A549 (cell line): ENCODE measurements around the gene SMURF1. TPM values are rescaled to one million over a fixed set of nuclear protein-coding genes. Genes with fewer than 3 reads are reported as not detected.
"Not testable (repeated sequence)": the region's sequence is repeated elsewhere in the genome, so short reads cannot be mapped to it uniquely, and the experiment has no call there.

Experiments used
- ATAC-seq, 2 experiments: fragments of 200-7000 bp in 1 of 2; fragments of >200 bp in 1 of 2; cut with Nextera tagmentation in 1 of 2; cut with Tn5 transposase in 1 of 2; 3 replicates each; pipeline versions ENCODE4 v1.8.0 to v1.9.1; 2018 to 2020; ENCODE audit warnings: mild to moderate bottlenecking in 1 of 2, moderate library complexity in 1 of 2
- CTCF ChIA-PET: fragments of 300-600 bp; sonication (Branson Sonifier 250); formaldehyde crosslinking; extraction: SDS; loops from one replicate; lab custom pipeline; 2021; ENCODE audit warnings: antibody characterized with exemption, inconsistent platforms; lab: Yijun Ruan, JAX
- POLR2A ChIA-PET: fragments of 350-600 bp; formaldehyde crosslinking; extraction: SDS; loops from one replicate; lab custom pipeline; 2021; ENCODE audit warnings: antibody characterized with exemption, inconsistent platforms; lab: Yijun Ruan, JAX
- DNase-seq, 2 experiments: peaks; one replicate each; pipeline versions ENCODE4 v3.0.0 to v3.0.0-alpha.2; 2011 to 2016; ENCODE audit warnings: low read depth in 1 of 2, low spot score in 1 of 2
- FAIRE-seq: peaks from 2 replicates; lab custom pipeline; 2011; peaks lifted over from hg19 to GRCh38; lab: Jason Lieb, UNC
- H3K27ac ChIP-seq, 2 experiments: fragments of >200 bp; sonication (Bioruptor Twin); formaldehyde crosslinking; 3 replicates each; pipeline ENCODE4 v1.5.1; 2016 to 2017
- H3K4me1 ChIP-seq: fragments of >200 bp; sonication (Bioruptor Twin); formaldehyde crosslinking; 3 replicates; pipeline ENCODE4 v1.6.1; 2016
- H3K4me2 ChIP-seq: fragments of >200 bp; sonication (Bioruptor Twin); formaldehyde crosslinking; 3 replicates; pipeline ENCODE4 v1.6.1; 2016
- H3K4me3 ChIP-seq: fragments of >200 bp; sonication (Bioruptor Twin); formaldehyde crosslinking; 3 replicates; pipeline ENCODE4 v1.5.1; 2016
- H3K9me3 ChIP-seq: fragments of >200 bp; sonication (Bioruptor Twin); formaldehyde crosslinking; 3 replicates; pipeline ENCODE4 v1.6.1; 2016
- ATOH8 ChIP-seq: fragments of 250-450 bp; sonication (Bioruptor Pico); IDR thresholded peaks from 2 replicates; pipeline ENCODE4 v1.5.0; 2020; ENCODE audit warnings: low read depth, mild to moderate bottlenecking, moderate library complexity
- CBX2 ChIP-seq: fragments of 200-600 bp; sonication (generic); IDR thresholded peaks from 2 replicates; pipeline ENCODE4 v1.6.1; 2016; ENCODE audit warnings: low read depth, mild to moderate bottlenecking, borderline replicate concordance
- CEBPB ChIP-seq, 2 experiments: fragments of >200 bp in 1 of 2; sonication (Bioruptor Twin) in 1 of 2; formaldehyde crosslinking in 1 of 2; IDR thresholded peaks; 2 replicates each; pipeline ENCODE4 v1.6.1; 2012 to 2016
- EHMT2 ChIP-seq: fragments of 200-600 bp; sonication (generic); IDR thresholded peaks from 2 replicates; pipeline ENCODE4 v1.6.1; 2016; ENCODE audit warnings: antibody characterized with exemption, low read depth, mild to moderate bottlenecking, moderate library complexity
- EP300 ChIP-seq, 2 experiments: fragments of >200 bp; sonication (Bioruptor Twin); formaldehyde crosslinking; IDR thresholded peaks; 2 replicates in 1 of 2; 3 replicates in 1 of 2; pipeline ENCODE4 v1.6.1; 2016 to 2017
- FOSL2 ChIP-seq, 2 experiments: fragments of 450-650 bp in 1 of 2; fragments of >200 bp in 1 of 2; sonication (Bioruptor Twin) in 1 of 2; formaldehyde crosslinking; IDR thresholded peaks; 2 replicates each; pipeline versions ENCODE4 v1.5.0 to v1.6.1; 2016 to 2020; ENCODE audit warnings: mild to moderate bottlenecking in 1 of 2, moderate library complexity in 1 of 2
- HDAC2 ChIP-seq: fragments of 200-600 bp; sonication (generic); IDR thresholded peaks from 2 replicates; pipeline ENCODE4 v1.6.1; 2016
- HES2 ChIP-seq: fragments of >200 bp; sonication (Bioruptor Twin); formaldehyde crosslinking; IDR thresholded peaks from 2 replicates; pipeline ENCODE4 v1.6.1; 2016
- HOXB13 ChIP-seq: fragments of 250-450 bp; sonication (Bioruptor Pico); IDR thresholded peaks from 2 replicates; pipeline ENCODE4 v1.5.0; 2020; ENCODE audit warnings: low read depth, mild to moderate bottlenecking, moderate library complexity
- JUNB ChIP-seq: fragments of >200 bp; sonication (Bioruptor Twin); formaldehyde crosslinking; IDR thresholded peaks from 2 replicates; pipeline ENCODE4 v1.6.1; 2016
- MAZ ChIP-seq: fragments of 150-350 bp; IDR thresholded peaks from 2 replicates; pipeline ENCODE4 v1.6.1; 2014; ENCODE audit warnings: antibody characterized with exemption, low read depth, low read length, borderline replicate concordance
- NPAS2 ChIP-seq: fragments of 250-450 bp; sonication (Bioruptor Pico); IDR thresholded peaks from 2 replicates; pipeline ENCODE4 v1.8.0; 2022; ENCODE audit warnings: mild to moderate bottlenecking, moderate library complexity, borderline replicate concordance
- POLR2A ChIP-seq: IDR thresholded peaks from 2 replicates; pipeline ENCODE4 v1.6.1; 2012; ENCODE audit warnings: mild to moderate bottlenecking, low read length
- RAD21 ChIP-seq, 2 experiments: fragments of >200 bp in 1 of 2; sonication (Bioruptor Twin) in 1 of 2; formaldehyde crosslinking in 1 of 2; IDR thresholded peaks in 1 of 2; conservative IDR thresholded peaks in 1 of 2; 2 replicates in 1 of 2; 3 replicates in 1 of 2; pipeline ENCODE4 v1.6.1; 2012 to 2018; ENCODE audit warnings: inconsistent platforms in 1 of 2
- SREBF2 ChIP-seq: fragments of 450-650 bp; IDR thresholded peaks from 2 replicates; pipeline ENCODE4 v1.6.1; 2014; ENCODE audit warnings: mild to moderate bottlenecking, moderate library complexity
- TFCP2L1 ChIP-seq: fragments of 250-450 bp; sonication (Bioruptor Pico); IDR thresholded peaks from 2 replicates; pipeline ENCODE4 v1.5.0; 2021; ENCODE audit warnings: mild to moderate bottlenecking
- TP53 ChIP-seq: fragments of 250-450 bp; sonication (Bioruptor Pico); IDR thresholded peaks from 2 replicates; pipeline ENCODE4 v1.5.0; 2021; ENCODE audit warnings: mild to moderate bottlenecking, moderate library complexity
- USF2 ChIP-seq: fragments of 450-650 bp; IDR thresholded peaks from 2 replicates; pipeline ENCODE4 v1.6.1; 2014; ENCODE audit warnings: antibody characterized with exemption
- ZFP36 ChIP-seq: fragments of 450-650 bp; IDR thresholded peaks from 2 replicates; pipeline ENCODE4 v1.6.1; 2014; ENCODE audit warnings: borderline replicate concordance; ENCODE audit not compliant: partially characterized antibody
- ZSCAN20 ChIP-seq: fragments of 250-450 bp; sonication (Bioruptor Pico); IDR thresholded peaks from 2 replicates; pipeline ENCODE4 v1.8.0; 2022; ENCODE audit warnings: mild to moderate bottlenecking, moderate library complexity
- WGBS: methylation state at CpG from one replicate; pipeline ENCODE4 v1.1.6; 2017; ENCODE audit errors: missing lambda C conversion rate; 5-methylcytosine and 5-hydroxymethylcytosine counted together
- polyA plus RNA-seq, 4 experiments: library from polyadenylated mRNA; depleted of rRNA in 3 of 4; stranded (reverse); fragments of >200 nt; fragmentation: RNase III in 1 of 4; extraction: RNeasy Plus Mini Kit Qiagen cat#74134 plus additional on column Dnase treatment in 1 of 4; gene quantifications; 2 replicates in 3 of 4; 3 replicates in 1 of 4; pipeline ENCODE4 v1.2.3, GENCODE V29; 2011 to 2017

SMURF1 gene
- polyA plus RNA-seq, 2 of the 4 experiments (the other 2 are of a cell fraction), result 13.8 to 22.1 TPM

GRCh38 chr7:99050971-99051370 is 92.9 kb downstream of the SMURF1 start:
- Histone ChIP-seq H3K27ac (peak overlapping the region; percentile 49 to 63; a peak in 4 of 6 replicates), H3K4me1 (peaks cover 19% of the 10 kb centered on the region), H3K4me2 (peak overlapping the region; percentile 56), H3K4me3 (no peak overlapping the region), H3K9me3 (no peaks in the 10 kb centered on the region)
- peak in 1 of 2 experiments; percentile 15; a peak in 2 of 6 replicates for ATAC-seq
- CTCF ChIA-PET, result interaction anchor here (0.5 to 4.8 kb wide), 3 partner anchors 11 to 91 kb away, joined by 4 to 21 read pairs (median 18); no protein-coding TSS in a partner anchor
- 26% methylated on average over 2 of the region's 2 CpGs for WGBS
- TF ChIP-seq TP53 (CRISPR knock-in tag), result no peak
- no peak for TF ChIP-seq CEBPB (IDR thresholded peaks at IDR 0.05)
- no peak for TF ChIP-seq FOSL2 (IDR thresholded peaks at IDR 0.05)
- TF ChIP-seq FOSL2 (CRISPR knock-in tag; IDR thresholded peaks at IDR 0.05), result peak; percentile 38; the same call in 1 of the 2 replicates
- peak in 1 of 2 experiments; percentile 16 for DNase-seq
- POLR2A ChIA-PET, result no interaction called here
- no peak for FAIRE-seq

- CTCF ChIA-PET, result interaction anchor here (1.0 to 4.8 kb wide), 4 partner anchors 11 to 267 kb away, joined by 3 to 18 read pairs (median 6); no protein-coding TSS in a partner anchor
- no peak for FAIRE-seq
- ATAC-seq, result no peak
- WGBS, result 96% methylated on average over 15 of the region's 15 CpGs
- no peak overlapping the region for H3K4me2 ChIP-seq
- no peaks in the 10 kb centered on the region for H3K9me3 ChIP-seq
- POLR2A ChIA-PET, result no interaction called here
- no peak overlapping the region for H3K27ac ChIP-seq
- peaks cover 23% of the 10 kb centered on the region for H3K4me1 ChIP-seq
- H3K4me3 ChIP-seq, result no peak overlapping the region
- TF ChIP-seq EP300 (IDR thresholded peaks at IDR 0.05) (no peak), ZFP36 (no peak), JUNB (no peak), SREBF2 (no peak), HOXB13 (no peak), ATOH8 (CRISPR knock-in tag) (no peak), HDAC2 (no peak), RAD21 (conservative IDR thresholded peaks at IDR 0.05 in 1 of 2, IDR thresholded peaks at IDR 0.05 in 1 of 2) (no peak), EHMT2 (no peak), CBX2 (no peak), POLR2A (no peak), MAZ (no peak), USF2 (no peak)
- DNase-seq, result no peak
Observed at GRCh38 chr7:99047526-99048077, 96.3 kb downstream of the SMURF1 start.

- no peak for FAIRE-seq
- Histone ChIP-seq H3K4me1 (peaks cover 24% of the 10 kb centered on the region), H3K27ac (no peak overlapping the region), H3K4me3 (no peak overlapping the region), H3K4me2 (no peak overlapping the region), H3K9me3 (no peaks in the 10 kb centered on the region)
- POLR2A ChIA-PET, result no interaction called here
- no peak for ATAC-seq
- no peak for TF ChIP-seq NPAS2 (CRISPR knock-in tag)
- no peak for TF ChIP-seq TP53 (CRISPR knock-in tag)
- TF ChIP-seq ZSCAN20 (CRISPR knock-in tag), result no peak
- TF ChIP-seq HES2, result no peak
- TF ChIP-seq RAD21 (conservative IDR thresholded peaks at IDR 0.05 in 1 of 2, IDR thresholded peaks at IDR 0.05 in 1 of 2), result no peak
- TF ChIP-seq TFCP2L1, result no peak
- no peak for TF ChIP-seq ZFP36
- no peak for TF ChIP-seq CBX2
- DNase-seq, result no peak
- CTCF ChIA-PET, result interaction anchor here (1.0 to 4.8 kb wide), 3 partner anchors 10 to 266 kb away, joined by 3 to 18 read pairs (median 8); no protein-coding TSS in a partner anchor
- 92% methylated on average over 8 of the region's 8 CpGs for WGBS
Observed at GRCh38 chr7:99046722-99047121, 97.2 kb downstream of the SMURF1 start.

GRCh38 chr7:99046262-99046661 is 97.6 kb downstream of the SMURF1 start:
- CTCF ChIA-PET, result interaction anchor here (1.6 to 4.8 kb wide), 2 partner anchors 9 to 267 kb away, joined by 8 to 18 read pairs; no protein-coding TSS in a partner anchor
- DNase-seq, FAIRE-seq, H3K9me3 ChIP-seq, H3K4me3 ChIP-seq, H3K4me2 ChIP-seq, POLR2A ChIA-PET, ATAC-seq, H3K27ac ChIP-seq: not testable (repeated sequence)
- WGBS, result 91% methylated on average over 14 of the region's 14 CpGs
- peaks cover 23% of the 10 kb centered on the region for H3K4me1 ChIP-seq

GRCh38 chr7:99044858-99045257 is 99.0 kb downstream of the SMURF1 start:
- DNase-seq, ATAC-seq, H3K4me3 ChIP-seq, H3K9me3 ChIP-seq, H3K27ac ChIP-seq, FAIRE-seq, POLR2A ChIA-PET, H3K4me2 ChIP-seq: not testable (repeated sequence)
- H3K4me1 ChIP-seq, result peaks cover 16% of the 10 kb centered on the region
- CTCF ChIA-PET, result interaction anchor here (12.9 kb wide), 1 partner anchor 268 kb away, joined by 197 read pairs; no protein-coding TSS in a partner anchor
- 91% methylated on average over 3 of the region's 3 CpGs for WGBS
